ENCODE results near the gene CASQ1. TPM values are rescaled to one million over a fixed set of nuclear protein-coding genes. Genes with fewer than 3 reads are reported as not detected.

The CASQ1 gene
- total RNA-seq, 6 experiments from 2014 or later = 0.25 TPM; not detected in 5

- intact Hi-C loops (cut with DNase I) = loop anchor here in 1 of 2 donors (5.0 to 10.0 kb wide), 3 partner anchors 62 to 172 kb away; partner anchors contain the start of gene NHLH1
- DNase-seq = peak; percentile 76 to 85 (median 84)
- no peaks in the 10 kb centered on the region for H3K9me3 ChIP-seq
- H3K27ac ChIP-seq = no peak overlapping the region
- WGBS (ENCODE audit: insufficient coverage, low coverage, low lambda C conversion rate, missing lambda C conversion rate) = 0% methylated on average over 3 of the region's 16 CpGs
- H3K27me3 ChIP-seq = no peaks in the 10 kb centered on the region
- peaks cover 0 to 5% (median 0%) of the 10 kb centered on the region in 4 donors for H3K4me1 ChIP-seq
- no peaks in the 10 kb centered on the region for H3K36me3 ChIP-seq
- peak; percentile 92 to 99 (median 96) for ATAC-seq
- TF ChIP-seq, protein P1, sequence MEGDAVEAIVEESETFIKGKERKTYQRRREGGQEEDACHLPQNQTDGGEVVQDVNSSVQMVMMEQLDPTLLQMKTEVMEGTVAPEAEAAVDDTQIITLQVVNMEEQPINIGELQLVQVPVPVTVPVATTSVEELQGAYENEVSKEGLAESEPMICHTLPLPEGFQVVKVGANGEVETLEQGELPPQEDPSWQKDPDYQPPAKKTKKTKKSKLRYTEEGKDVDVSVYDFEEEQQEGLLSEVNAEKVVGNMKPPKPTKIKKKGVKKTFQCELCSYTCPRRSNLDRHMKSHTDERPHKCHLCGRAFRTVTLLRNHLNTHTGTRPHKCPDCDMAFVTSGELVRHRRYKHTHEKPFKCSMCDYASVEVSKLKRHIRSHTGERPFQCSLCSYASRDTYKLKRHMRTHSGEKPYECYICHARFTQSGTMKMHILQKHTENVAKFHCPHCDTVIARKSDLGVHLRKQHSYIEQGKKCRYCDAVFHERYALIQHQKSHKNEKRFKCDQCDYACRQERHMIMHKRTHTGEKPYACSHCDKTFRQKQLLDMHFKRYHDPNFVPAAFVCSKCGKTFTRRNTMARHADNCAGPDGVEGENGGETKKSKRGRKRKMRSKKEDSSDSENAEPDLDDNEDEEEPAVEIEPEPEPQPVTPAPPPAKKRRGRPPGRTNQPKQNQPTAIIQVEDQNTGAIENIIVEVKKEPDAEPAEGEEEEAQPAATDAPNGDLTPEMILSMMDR (IDR thresholded peaks at IDR 0.05) = peak; percentile 92 to 98 (median 96)
- TF ChIP-seq POLR2A (IDR thresholded peaks at IDR 0.05) = no peak
- H3K4me3 ChIP-seq = no peak overlapping the region
Measured at GRCh38 chr1:160193091-160193819, 2.9 kb downstream of the CASQ1 start.

DNA sequence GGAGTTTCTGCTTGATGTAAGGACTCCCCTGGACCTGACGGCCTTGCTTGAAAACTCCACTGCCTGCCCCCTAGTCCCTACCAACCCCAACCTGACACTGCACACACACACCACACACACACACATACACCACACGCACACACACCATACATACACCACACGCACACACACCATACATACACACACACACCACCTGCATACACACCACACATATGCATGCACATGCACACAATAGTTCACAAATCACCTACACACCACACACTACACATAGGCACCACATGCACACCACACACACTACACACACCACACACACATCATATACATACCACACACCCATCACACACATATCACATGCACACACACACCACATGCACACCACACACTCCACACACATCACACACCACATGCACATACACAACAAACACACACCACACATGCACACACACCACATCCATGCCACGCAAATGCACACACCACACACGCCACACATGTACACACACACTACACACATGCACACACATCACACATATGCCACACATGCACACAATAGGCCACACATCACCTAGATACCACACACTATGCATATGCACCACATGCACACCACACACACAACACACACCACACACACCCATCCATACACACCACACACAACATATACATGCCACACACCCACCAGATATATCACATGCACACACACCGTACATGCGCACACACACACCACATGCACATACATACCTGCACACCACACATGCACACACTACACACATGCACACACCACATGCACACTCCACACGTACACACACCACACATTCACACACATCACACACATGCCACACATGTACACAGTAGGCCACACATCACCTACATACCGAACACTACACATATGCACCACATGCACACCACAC lies 3.7 kb downstream of the CASQ1 start:
- DNase-seq (no peak), ATAC-seq (no peak)
- no peaks in the 10 kb centered on the region for H3K9me3 ChIP-seq
- TF ChIP-seq POLR2A (IDR thresholded peaks at IDR 0.05) = no peak
- TF ChIP-seq, protein P1 (IDR thresholded peaks at IDR 0.05) = no peak
- peaks cover 0 to 5% (median 0%) of the 10 kb centered on the region in 4 donors for H3K4me1 ChIP-seq
- 78% methylated on average over 9 of the region's 9 CpGs for WGBS (ENCODE audit: insufficient coverage, low coverage, low lambda C conversion rate, missing lambda C conversion rate)
- H3K36me3 ChIP-seq = no peaks in the 10 kb centered on the region
- no peak overlapping the region for H3K27ac ChIP-seq
- H3K27me3 ChIP-seq = no peaks in the 10 kb centered on the region
- intact Hi-C loops (cut with DNase I) = loop anchor here in 1 of 2 donors (5.0 to 10.0 kb wide), 3 partner anchors 61 to 171 kb away; partner anchors contain the start of gene NHLH1
- no peak overlapping the region for H3K4me3 ChIP-seq

GRCh38 chr1:160194737-160195059 lies 4.3 kb downstream of the CASQ1 start:
- H3K27ac ChIP-seq = no peak overlapping the region
- intact Hi-C loops (cut with DNase I) = loop anchor here in 1 of 2 donors (5.0 to 10.0 kb wide), 3 partner anchors 60 to 170 kb away; partner anchors contain the start of gene NHLH1
- no peaks in the 10 kb centered on the region for H3K9me3 ChIP-seq
- DNase-seq = no peak
- no peaks in the 10 kb centered on the region for H3K27me3 ChIP-seq
- no peaks in the 10 kb centered on the region for H3K36me3 ChIP-seq
- TF ChIP-seq, protein P1 (IDR thresholded peaks at IDR 0.05) = no peak
- TF ChIP-seq POLR2A (IDR thresholded peaks at IDR 0.05) = no peak
- no peak overlapping the region for H3K4me3 ChIP-seq
- no peak for ATAC-seq
- WGBS (ENCODE audit: insufficient coverage, low coverage, low lambda C conversion rate, missing lambda C conversion rate) = 62% methylated on average over 1 of the region's 2 CpGs
- H3K4me1 ChIP-seq = peaks cover 0 to 5% (median 0%) of the 10 kb centered on the region in 4 donors

- H3K27me3 ChIP-seq = no peaks in the 10 kb centered on the region
- 97% methylated on average over 3 of the region's 4 CpGs for WGBS (ENCODE audit: insufficient coverage, low coverage, low lambda C conversion rate, missing lambda C conversion rate)
- no peaks in the 10 kb centered on the region for H3K36me3 ChIP-seq
- no peak overlapping the region for H3K27ac ChIP-seq
- H3K9me3 ChIP-seq = no peaks in the 10 kb centered on the region
- ATAC-seq = no peak
- no peak for DNase-seq
- peaks cover 0 to 5% (median 0%) of the 10 kb centered on the region in 4 donors for H3K4me1 ChIP-seq
- TF ChIP-seq, protein P1 (IDR thresholded peaks at IDR 0.05) = no peak
- TF ChIP-seq POLR2A (IDR thresholded peaks at IDR 0.05) = no peak
- intact Hi-C loops (cut with DNase I) = loop anchor here in 1 of 2 donors (10.0 kb wide), 2 partner anchors 59 to 169 kb away; partner anchors contain the start of gene NHLH1
- H3K4me3 ChIP-seq = no peak overlapping the region
Measured at GRCh38 chr1:160196143-160196542, 5.8 kb downstream of the CASQ1 start.

Measured in right lobe of liver (tissue), 6 donors.